ENCODE results near the gene TENT5A.

Gene TENT5A

DNA sequence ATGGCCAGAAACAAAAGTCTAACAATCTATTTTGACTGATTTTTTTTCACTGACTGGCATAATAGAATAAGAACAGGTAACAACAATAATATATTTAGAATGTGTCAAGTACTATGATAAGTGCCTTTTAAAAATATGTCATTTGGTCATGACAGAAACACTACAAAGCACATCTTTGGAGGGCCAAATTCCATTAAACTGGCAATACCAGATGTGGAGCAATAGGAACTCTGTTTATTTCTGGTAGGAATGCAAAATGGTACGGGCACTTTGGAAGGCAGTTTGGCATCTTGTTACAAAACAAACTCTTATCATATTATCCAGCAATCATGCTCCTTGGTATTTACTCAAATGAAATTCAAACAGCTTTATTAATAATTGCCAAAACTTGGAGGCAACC lies 39.3 kb downstream of the TENT5A start:
- DNase-seq (ENCODE audit: low read depth in 2 of 2) = no peak

DNA sequence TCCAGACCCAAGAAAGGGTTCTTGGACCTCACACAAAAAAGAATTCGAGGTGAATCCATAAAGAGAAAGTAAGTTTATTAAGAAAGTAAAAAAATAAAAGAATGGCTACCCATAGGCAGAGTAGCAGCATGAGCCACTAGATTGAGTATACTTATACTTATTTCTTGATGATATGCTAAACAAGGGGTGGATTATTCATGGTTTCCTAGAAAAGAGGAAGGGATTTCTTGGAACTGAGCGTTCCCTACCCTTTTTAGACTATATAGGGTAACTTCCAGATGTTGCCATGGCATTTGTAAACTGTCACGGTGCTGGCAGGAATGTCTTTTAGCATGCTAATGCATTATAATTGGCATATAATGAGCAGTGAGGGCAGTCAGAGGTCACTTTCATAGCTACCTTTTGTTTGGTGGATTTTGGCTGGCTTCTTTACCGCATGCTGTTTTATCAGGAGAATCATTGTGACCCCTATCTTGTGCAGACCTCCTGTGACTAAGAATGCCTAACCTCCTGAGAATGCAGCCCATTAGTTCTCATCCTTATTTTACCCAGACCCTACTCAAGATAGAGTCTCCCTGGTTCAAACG lies 44.3 kb downstream of the TENT5A start:
- no peak for DNase-seq (ENCODE audit: low read depth in 2 of 2)

DNA sequence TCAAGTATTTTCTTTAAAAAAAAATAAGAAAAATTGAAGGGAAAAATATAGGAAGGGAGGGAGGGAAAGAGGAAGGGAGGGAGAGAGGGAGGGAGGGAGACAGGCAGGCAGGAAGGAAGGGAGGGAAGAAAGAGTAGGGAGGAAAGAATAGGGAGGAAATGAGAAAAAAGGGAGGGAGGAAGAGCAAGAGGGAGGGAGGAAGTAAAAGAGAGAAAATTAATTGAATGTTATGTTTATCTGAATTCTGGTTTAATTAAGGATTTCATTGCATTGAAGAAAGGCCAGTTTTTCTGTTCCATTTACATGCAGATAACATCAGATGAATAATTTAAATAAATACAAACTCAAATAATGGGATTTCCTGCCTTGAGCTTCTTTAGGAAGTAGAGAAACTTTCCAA lies 47.8 kb downstream of the TENT5A start:
- no peak for DNase-seq (ENCODE audit: low read depth in 2 of 2)

DNA sequence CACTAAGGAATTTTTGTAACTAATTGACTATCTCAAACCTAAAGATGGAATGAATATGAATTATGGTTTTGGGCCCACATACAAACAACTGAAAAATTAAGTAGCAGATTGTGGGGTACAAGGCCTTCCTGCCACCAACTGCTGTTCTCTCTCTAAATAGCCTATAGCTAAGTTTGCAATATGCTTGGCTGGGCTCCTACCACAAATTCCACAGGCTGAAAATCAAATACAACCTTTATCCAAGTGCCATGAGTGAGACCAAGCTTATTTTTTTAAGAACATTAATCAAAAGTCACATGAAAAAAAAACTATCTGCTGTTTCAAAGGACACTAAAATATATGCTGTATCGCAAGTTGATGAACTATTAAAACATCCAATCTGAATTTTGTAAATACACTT lies 52.1 kb downstream of the TENT5A start:
- no peak for DNase-seq (ENCODE audit: low read depth in 2 of 2)

DNA sequence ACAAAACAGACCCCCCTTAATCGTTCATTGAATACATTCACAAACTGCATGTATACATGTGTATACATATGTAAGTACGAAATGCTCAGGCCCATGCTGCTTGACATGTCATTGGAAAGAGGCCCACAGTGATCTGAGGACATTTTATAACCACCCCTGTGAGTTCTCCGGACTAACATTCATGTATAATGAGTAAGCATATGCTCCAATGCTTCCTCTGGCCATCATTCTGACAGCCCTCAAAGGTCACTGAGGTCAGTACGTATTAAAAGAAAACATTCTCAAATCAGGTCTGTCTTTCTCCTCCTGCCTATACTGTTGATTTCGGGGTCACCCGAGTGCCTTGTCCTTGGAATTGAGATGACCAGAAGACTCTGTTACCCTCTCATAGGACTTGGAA lies 54.9 kb downstream of the TENT5A start:
- DNase-seq (ENCODE audit: low read depth in 2 of 2) = no peak

DNA sequence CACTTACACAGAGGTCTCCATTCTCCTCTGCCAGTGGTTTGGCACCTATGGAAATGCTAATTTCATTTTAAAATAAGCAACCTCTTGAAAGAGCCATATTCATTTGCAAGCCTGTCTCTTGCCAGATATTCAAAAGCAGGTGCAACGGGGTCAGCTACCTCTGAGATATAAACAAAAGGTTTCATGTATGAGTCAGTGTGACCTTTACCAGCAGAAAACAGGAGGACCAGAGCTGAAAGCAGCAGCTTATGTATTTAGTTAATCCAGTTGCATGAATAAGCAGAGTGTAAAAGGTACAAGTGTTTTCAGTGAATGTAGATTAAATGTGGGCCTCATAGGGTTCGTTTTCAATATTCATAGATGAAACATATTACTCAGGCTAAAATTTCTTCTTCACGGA lies 56.0 kb downstream of the TENT5A start:
- DNase-seq (ENCODE audit: low read depth in 2 of 2) = no peak

Measured in stimulated activated CD8-positive, alpha-beta memory T cell treated with anti-CD3 and anti-CD28 coated beads, Interleukin-15, amount 100 ng/mL, for 48 hours (primary cell).